Cerebellar nuclear complex (tissue), 1 donor: ENCODE results near the gene CD83.
"Not testable (repeated sequence)": the region's sequence is repeated elsewhere in the genome, so short reads cannot be mapped to it uniquely, and the experiment has no call there.

Source experiments
- DNase-seq, 2 experiments: peaks; one replicate each; lab custom pipeline; 2025; lab: John Stamatoyannopoulos, UW

The CD83 gene

GRCh38 chr6:14149053-14149738 is 31.6 kb downstream of the CD83 start:
- DNase-seq: no peak

GRCh38 chr6:14149739-14150130 is 32.2 kb downstream of the CD83 start:
- DNase-seq: no peak

GRCh38 chr6:14151300-14151699 is 33.7 kb downstream of the CD83 start:
- DNase-seq: not testable (repeated sequence)

GRCh38 chr6:14151773-14152172 is 34.2 kb downstream of the CD83 start:
- no peak for DNase-seq

GRCh38 chr6:14153228-14153627 is 35.7 kb downstream of the CD83 start:
- no peak for DNase-seq

- no peak for DNase-seq
Observed at GRCh38 chr6:14159090-14159489, 41.5 kb downstream of the CD83 start.

GRCh38 chr6:14162826-14163225 is 45.3 kb downstream of the CD83 start:
- no peak for DNase-seq

GRCh38 chr6:14165091-14165490 is 47.5 kb downstream of the CD83 start:
- DNase-seq: no peak

- DNase-seq: no peak
Observed at GRCh38 chr6:14166839-14167238, 49.3 kb downstream of the CD83 start.

- no peak for DNase-seq
Observed at GRCh38 chr6:14170128-14170527, 52.6 kb downstream of the CD83 start.

GRCh38 chr6:14172562-14172961 is 55.0 kb downstream of the CD83 start:
- no peak for DNase-seq

- no peak for DNase-seq
Observed at GRCh38 chr6:14174226-14174625, 56.7 kb downstream of the CD83 start.

- DNase-seq: no peak
Observed at GRCh38 chr6:14174996-14175395, 57.4 kb downstream of the CD83 start.

GRCh38 chr6:14176429-14176828 is 58.9 kb downstream of the CD83 start:
- no peak for DNase-seq

GRCh38 chr6:14177413-14178082 is 60.0 kb downstream of the CD83 start:
- DNase-seq: no peak

GRCh38 chr6:14178083-14178445 is 60.5 kb downstream of the CD83 start:
- DNase-seq: no peak

GRCh38 chr6:14180609-14181008 is 63.0 kb downstream of the CD83 start:
- DNase-seq: no peak

GRCh38 chr6:14182916-14183315 is 65.3 kb downstream of the CD83 start:
- DNase-seq: no peak
